Measurements from ENCODE around the gene ARFIP2.

GRCh38 chr11:6475936-6476335 lies 5.2 kb downstream of the ARFIP2 start:
- TF ChIP-seq CTCF (conservative IDR thresholded peaks at IDR 0.05) (no peak), EZH2 (IDR thresholded peaks at IDR 0.05; ENCODE audit: low read depth) (no peak)

All from PC-9 (cell line).